Raji (cell line): ENCODE results near the gene GABRR2.

Experiments
- POLR2A ChIP-seq: IDR thresholded peaks from 2 replicates; pipeline ENCODE4 v1.6.1; 2011; ENCODE audit warnings: low read depth, low read length, control low read depth; ENCODE audit not compliant: insufficient read depth

Gene GABRR2

DNA sequence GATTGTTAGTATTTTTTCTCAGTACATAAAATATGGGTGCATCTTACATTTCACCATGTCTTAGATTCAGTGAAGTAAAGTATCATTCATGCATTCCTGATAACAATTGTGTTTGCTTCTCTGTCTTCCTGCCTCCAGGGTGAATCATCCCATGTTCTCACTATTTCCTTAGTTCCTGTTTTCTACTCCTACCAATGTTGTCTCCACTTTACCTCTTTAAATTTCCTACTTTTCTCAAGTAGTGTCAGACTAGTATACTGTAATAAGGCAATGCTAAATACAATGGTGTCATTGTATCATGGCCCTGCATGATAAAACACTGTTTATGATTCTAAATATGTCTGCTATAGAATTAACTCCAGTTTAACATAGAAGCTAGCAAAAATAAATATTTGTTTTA, 60.5 kb downstream of the GABRR2 start:
- no peak for TF ChIP-seq POLR2A

DNA sequence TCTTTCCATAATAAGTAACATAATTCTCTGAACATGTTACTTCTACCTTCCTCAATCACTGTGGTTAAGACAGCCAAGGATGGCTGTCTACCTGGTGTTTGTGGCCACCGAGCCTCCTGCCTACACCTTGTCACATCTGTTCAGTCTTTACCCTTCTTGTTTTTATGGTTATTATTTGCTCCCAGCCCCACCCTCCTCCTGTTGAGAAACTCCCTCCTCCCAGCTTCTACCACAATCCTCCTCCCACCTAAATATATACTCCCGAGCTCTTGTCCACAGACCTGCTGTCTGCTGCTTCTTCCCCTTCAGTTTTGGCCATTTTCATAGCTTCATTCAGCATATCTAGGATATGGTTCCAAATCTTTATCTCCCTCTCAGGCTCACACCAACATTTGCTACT, 62.2 kb downstream of the GABRR2 start:
- TF ChIP-seq POLR2A = no peak

DNA sequence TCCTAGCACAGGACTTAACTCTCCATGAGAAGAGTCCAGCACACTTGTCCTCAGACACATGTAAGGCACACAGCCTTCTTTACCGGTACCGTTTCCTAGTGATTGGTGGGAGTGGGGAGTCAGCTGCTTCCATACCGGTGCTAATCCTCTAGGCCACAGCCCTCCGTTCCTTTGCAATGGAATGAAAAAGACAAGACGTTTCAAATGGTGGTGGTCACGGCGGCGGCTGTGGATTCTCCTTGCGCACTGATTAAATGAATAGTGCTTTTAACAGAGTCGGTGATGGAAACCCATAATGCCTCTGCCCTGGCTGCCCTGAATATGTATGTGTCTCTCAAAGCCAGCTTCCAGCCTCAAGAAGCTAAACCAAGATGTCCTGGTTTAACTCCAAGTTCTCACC, 63.1 kb downstream of the GABRR2 start:
- no peak for TF ChIP-seq POLR2A

DNA sequence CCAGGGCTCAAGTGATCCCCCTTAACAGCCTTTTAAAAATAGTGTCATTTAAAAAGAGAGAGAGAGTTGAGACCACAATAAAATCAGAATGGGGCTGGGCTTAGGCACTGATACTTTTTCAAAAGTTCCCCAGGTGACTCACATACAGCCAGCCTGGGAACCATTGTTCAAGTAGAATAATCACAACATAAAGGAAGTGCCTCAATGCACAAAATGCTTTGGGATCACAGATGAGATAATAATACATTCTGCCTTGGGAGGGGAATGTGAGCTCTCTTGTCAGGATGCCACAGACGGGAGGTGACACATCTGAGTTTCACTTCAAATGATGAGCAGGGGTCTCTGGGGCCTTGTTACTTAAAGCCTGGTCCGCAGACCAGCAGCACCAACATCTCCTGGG, 63.9 kb downstream of the GABRR2 start:
- TF ChIP-seq POLR2A = no peak

DNA sequence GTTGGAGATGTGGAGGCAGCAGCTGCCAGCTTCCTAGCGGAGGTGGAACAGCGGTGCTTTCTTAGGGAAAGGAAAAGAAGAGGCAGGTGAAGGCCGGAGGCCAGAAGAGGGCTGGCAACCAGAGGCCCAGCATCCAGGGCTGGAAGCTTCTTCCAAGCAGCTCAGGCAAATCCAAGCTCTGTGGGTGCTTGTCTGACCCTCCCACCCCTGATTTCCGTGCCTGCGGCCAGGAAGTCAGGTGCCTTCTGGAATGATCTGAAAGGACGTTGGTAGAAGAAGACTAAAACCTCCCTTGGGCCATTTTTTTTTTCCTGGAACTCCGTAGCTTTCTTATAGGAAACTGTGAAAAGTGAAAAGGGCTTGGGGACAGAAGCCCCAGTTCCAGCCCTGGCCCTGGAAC, 64.9 kb downstream of the GABRR2 start:
- TF ChIP-seq POLR2A = no peak

DNA sequence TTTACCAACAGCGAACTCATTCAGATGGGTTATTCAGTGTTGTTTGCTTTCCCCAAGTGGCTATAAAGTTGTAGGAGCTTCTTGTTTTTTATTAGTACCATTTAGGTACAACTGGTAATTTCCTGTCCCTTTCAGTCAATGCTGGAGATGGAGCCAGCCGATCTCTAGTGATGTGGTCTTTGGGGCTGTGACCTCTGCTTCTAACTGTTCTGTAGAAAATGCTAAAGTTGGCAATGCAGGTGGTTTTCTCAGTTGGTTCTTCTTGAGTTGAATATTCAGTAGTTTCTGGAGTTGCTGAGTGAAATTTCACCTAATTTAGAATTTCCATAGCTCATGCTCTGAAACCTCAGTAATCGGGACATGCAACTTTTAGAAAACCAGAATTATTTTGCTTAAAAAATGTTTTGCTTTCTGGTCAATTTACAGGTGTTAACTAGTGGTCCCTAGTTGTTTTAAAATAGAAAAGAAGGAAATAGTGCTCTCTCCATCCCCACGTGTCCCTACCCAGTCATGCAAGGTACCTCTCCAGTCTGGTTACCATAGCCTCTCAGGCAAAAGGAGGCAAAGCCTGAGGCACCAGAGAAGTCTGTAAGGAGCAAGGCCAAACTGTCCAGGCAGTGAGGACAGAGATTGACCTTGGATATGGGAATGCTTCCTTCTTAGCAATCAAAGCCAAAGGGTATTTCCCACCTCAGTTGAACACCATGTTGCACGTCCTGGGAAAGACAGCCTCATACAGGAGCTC, 70.7 kb downstream of the GABRR2 start:
- TF ChIP-seq POLR2A = no peak

DNA sequence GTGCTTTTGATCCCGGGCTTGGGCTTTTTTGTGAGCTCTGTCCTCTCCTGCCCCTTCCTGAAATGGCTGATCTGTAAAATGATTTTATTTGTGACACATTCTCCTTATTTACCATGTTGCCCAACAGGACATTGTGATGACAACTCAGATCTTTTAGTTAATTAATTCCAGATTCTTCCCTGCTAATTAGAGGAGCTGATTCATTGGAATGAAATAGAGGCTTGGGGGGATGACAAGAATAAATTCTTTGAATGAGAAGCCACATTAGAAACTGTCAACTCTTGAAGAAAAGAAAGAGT, 71.8 kb downstream of the GABRR2 start:
- TF ChIP-seq POLR2A = no peak

DNA sequence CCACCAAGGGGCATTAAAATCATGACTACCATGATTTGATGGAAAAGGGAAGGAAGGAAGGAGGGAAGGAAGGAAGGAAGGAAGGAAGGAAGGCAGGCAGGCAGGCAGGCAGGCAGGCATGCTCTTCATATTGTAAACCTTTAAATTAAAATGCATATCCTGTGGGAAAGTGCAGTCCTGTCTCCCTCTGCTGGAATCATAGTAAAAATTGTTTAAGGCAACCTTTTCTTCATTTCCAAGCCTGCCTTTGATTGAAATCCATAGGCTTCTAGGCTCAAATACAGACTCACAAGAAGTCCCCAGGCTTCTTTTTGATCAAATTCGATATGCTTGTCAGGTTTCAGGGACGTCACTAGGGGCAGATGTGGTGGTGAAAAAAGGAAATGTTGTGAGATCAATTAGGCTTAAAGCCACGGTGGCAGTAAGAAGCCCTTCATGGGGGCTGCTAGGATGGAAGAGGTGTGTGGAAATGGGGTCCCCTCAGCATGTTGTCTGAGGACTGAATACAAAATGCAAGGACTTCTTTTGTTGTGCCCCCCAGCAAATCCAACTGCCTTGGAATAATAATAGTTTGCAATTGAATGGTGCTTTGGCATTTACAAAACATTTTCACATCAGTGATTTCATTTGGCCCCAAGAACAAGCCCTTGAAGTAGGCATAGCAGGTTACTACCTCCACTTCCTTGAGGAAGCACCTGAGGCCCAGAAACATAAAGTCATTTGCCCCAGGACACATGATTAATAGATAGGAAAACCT, 72.3 kb downstream of the GABRR2 start:
- TF ChIP-seq POLR2A = no peak

DNA sequence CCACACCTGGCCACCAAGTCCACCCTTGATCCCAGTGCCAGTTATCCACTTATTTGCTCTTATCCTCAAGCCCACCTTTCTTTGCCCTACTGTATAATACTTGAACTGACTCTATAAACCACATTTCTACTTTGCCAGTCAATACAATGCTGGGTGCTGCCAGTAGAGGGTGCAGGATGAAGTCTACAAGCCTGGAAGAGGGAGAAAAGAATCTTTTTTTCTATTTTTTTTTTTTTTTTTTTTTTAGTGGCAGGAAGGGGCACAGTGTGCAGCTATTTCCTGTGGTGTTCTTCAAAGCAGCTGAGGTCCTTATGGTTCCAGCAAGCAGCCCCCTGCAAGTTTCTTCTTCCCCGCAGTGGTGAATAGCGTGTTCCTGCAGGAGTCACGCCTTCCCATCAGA, 75.8 kb downstream of the GABRR2 start:
- no peak for TF ChIP-seq POLR2A

DNA sequence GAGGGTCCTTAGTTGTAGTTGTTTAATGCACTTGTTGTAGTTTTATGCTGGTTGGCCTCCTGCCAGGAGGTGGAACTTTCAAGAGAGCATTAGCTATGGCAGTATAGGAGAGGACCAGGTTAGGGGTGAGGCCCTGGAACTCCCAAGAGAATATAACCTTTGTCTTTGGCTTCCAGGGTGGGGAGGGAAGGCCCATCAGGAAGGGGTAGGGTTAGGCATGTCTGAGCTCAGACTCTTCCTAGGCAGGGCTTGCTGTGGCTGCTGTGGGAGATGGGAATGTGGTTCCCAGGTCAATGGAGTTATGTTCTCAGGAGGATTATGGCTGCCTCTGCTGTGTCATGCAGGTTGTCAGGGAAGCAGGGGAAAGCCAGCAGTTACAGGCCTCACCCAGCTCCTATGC, 77.9 kb downstream of the GABRR2 start:
- TF ChIP-seq POLR2A = no peak

DNA sequence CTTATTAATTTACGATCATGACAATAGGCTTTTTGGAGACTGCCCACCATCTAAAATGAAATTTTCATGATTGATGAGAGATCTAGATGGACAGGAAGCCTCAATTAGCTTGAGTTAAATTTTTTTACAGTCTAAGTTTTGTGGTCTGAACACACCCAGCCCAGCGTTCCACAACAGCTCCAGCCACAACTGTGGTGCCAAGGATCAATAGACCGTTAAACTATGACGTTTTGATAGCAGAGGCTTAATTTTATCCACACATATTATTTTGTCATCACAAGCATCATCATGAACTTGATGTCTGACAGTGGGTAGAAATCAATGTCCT, 92.4 kb downstream of the GABRR2 start:
- no peak for TF ChIP-seq POLR2A

DNA sequence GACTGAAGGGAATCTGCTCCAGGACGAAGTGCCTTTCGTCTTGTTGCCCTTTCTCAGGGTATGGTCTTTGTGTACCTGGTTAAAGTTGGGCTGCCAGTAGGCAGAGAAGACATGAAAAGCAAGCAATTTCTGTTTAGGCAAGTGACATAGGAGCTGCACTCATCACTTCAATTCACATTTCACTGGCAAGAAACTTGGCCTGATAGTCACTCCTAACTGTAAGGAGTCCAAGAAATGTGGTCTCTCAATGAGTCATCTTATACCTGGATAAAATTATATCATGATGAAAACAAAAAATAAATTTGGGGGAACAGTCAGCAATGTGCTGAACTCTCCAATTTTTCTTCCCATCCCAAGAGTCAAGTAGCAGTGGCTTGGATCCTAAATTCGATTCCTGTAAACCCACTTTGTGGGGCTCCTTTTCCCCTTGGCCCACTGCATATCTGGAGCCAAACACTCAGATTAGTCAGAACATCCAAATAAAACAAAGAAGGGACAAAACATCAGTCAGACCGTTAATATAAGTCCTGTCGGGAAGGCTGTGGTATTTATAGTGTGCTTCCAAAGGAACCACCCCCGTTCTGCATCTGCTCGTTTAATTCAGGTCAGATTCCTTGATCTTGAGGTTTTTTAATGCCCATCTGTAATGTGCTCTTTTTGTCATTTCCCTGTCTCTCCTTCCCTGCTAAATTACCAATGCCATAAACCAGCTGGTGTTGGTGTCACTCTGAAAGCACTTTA, 93.0 kb downstream of the GABRR2 start:
- TF ChIP-seq POLR2A = no peak

DNA sequence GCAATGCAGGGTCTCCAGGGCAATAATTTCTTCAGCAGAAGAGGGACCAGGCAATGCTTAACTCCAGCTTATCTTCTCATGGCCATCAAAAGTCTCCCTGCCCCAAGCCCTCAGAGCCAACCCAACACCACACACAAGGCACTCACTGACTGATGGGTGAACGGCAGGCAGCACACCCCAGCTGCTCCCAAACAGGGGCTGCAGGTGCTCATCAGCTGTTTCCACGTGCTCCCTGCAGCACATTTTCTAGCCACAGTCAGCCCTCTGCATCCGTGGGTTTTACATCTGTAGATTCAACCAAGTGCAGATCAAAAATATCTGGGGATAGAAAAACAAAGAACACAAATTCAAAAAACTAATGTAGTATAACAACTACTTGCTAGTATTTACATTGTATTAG, 94.0 kb downstream of the GABRR2 start:
- no peak for TF ChIP-seq POLR2A

DNA sequence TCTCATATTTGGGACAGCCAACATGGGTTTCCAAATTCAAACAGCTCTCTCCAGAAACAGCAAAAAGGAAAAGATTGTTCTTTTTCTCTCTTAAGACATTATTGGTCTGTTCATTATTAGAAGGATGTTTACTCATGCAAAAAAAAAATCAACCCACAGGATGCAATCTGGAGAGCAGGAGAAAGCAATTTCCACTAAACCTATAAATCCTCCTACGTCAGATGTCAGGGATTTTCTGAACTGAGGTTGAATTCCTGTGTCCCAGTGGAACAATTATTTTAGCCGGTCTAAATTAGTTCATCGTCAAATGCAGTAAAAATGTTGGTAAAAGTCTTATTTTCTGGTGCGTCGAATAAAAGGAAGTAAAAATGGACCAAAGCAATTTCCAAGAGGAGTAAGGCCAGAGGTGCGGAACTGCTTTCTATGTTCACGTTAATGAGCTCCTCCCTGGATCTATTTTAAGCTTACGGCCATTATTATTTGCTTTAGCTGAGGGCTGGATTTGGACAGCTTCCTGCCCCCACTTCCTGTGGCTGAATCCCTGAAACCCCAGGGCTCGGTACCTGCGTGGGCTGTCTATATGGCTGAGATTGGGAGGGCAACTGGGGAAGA, 97.7 kb downstream of the GABRR2 start, which contains the start of gene GABRR1:
Gene GABRR1, minus strand, starts transcription at position 60 of the 612 bp plus-strand sequence. Its CDS starts 36 bp downstream, at position 24.
- no peak for TF ChIP-seq POLR2A

DNA sequence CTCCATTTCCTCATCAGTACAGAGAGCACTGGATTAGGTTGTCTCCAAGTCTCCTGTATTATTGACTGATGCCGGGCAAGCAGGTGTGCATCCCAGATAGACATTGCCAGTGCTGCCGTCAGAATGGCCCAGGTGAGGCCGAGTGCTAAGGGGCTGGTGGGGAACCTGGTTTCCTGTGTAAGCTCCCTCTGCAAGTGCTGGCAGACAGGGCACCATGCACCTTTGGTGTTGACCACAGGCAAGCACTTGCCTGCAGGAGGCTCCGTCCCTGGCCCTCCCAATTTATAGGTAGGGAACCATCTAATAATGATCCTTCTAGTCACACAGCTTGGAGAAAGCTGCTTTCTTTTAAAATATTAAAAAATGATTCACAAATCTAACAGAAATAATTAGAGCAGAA, 98.7 kb downstream of the GABRR2 start:
- TF ChIP-seq POLR2A = no peak

DNA sequence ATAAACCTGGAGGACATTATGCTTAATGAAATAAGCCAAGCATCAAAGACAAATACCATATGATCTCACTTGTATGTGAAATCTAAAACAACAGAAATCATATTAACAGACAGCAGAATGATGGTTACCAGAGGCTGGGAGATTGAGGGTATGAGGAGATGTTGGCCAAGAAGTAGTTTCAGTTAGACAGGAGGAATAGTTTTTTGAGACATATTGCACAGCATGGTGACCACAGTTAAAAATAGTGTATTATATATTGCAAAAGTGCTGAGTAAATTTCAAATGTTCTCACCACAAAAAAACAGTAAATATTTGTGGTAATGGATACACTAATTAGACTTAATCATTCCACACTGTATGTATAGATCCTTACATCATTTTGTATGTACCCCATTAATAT, 99.7 kb downstream of the GABRR2 start:
- TF ChIP-seq POLR2A = no peak
